Measurements from ENCODE around the gene C19orf81.
"Not testable (repeated sequence)": the region's sequence is repeated elsewhere in the genome, so short reads cannot be mapped to it uniquely, and the experiment has no call there.

C19orf81 gene

GRCh38 chr19:50649433-50650391, at the start of gene C19orf81:
Gene C19orf81 (plus strand): TSS chr19:50649445. CDS start chr19:50649445, 0 bp downstream.
- DNase-seq, result no peak

GRCh38 chr19:50601407-50602088, 47.7 kb upstream of the C19orf81 start:
- DNase-seq, result no peak

- DNase-seq, result no peak
Observed at GRCh38 chr19:50602089-50602422, 47.2 kb upstream of the C19orf81 start.

- DNase-seq, result no peak
Observed at GRCh38 chr19:50602496-50602895, 46.7 kb upstream of the C19orf81 start.

GRCh38 chr19:50602935-50603334, 46.3 kb upstream of the C19orf81 start:
- DNase-seq, result no peak

GRCh38 chr19:50604264-50605073, 44.8 kb upstream of the C19orf81 start:
- not testable (repeated sequence) for DNase-seq

- DNase-seq, result not testable (repeated sequence)
Observed at GRCh38 chr19:50606059-50606836, 43.0 kb upstream of the C19orf81 start.

- DNase-seq, result no peak
Observed at GRCh38 chr19:50607388-50607787, 41.9 kb upstream of the C19orf81 start.

- peak; percentile 63 for DNase-seq
Observed at GRCh38 chr19:50607874-50608785, 41.1 kb upstream of the C19orf81 start.

- DNase-seq, result not testable (repeated sequence)
Observed at GRCh38 chr19:50612504-50613404, 36.5 kb upstream of the C19orf81 start.

GRCh38 chr19:50618379-50618778, 30.9 kb upstream of the C19orf81 start:
- not testable (repeated sequence) for DNase-seq

- not testable (repeated sequence) for DNase-seq
Observed at GRCh38 chr19:50619184-50619583, 30.1 kb upstream of the C19orf81 start.

- not testable (repeated sequence) for DNase-seq
Observed at GRCh38 chr19:50620394-50620906, 28.8 kb upstream of the C19orf81 start.

GRCh38 chr19:50624949-50625600, 24.2 kb upstream of the C19orf81 start:
- DNase-seq, result no peak

- no peak for DNase-seq
Observed at GRCh38 chr19:50626011-50626410, 23.2 kb upstream of the C19orf81 start.

- DNase-seq, result no peak
Observed at GRCh38 chr19:50626795-50627194, 22.4 kb upstream of the C19orf81 start.

GRCh38 chr19:50628146-50628545, 21.1 kb upstream of the C19orf81 start:
- DNase-seq, result no peak

- no peak for DNase-seq
Observed at GRCh38 chr19:50628551-50628950, 20.7 kb upstream of the C19orf81 start.

GRCh38 chr19:50629194-50629593, 20.1 kb upstream of the C19orf81 start:
- DNase-seq, result no peak
